SK-N-SH (cell line): ENCODE results near the gene PTBP1. TPM values are rescaled to one million over a fixed set of nuclear protein-coding genes. Genes with fewer than 3 reads are reported as not detected.

Source experiments
- CTCF ChIA-PET: fragments of 300-600, 350-600 bp; formaldehyde crosslinking; extraction: SDS; loops from one replicate; lab custom pipeline; 2021; lab: Yijun Ruan, JAX
- POLR2A ChIA-PET: fragments of 350-600 bp; sonication (Branson Sonifier 250); formaldehyde crosslinking; extraction: SDS; loops from one replicate; lab custom pipeline; 2020; ENCODE audit warnings: antibody characterized with exemption, inconsistent platforms; lab: Yijun Ruan, JAX
- DNase-seq: peaks from one replicate; pipeline ENCODE4 v3.0.0; 2012
- H2AFZ ChIP-seq: fragments of 200-600 bp; sonication (generic); 2 replicates; pipeline ENCODE4 v1.8.1; 2016; ENCODE audit warnings: antibody characterized with exemption, mild to moderate bottlenecking, low read depth
- H3F3A ChIP-seq: fragments of 200-600 bp; sonication (generic); replicated peaks from 2 replicates; pipeline ENCODE3; 2016; ENCODE audit warnings: antibody characterized with exemption, mild to moderate bottlenecking; ENCODE audit not compliant: insufficient read depth
- H3K27ac ChIP-seq, 2 experiments: fragments of 200-500 bp in 1 of 2; fragments of 200-600 bp in 1 of 2; sonication (Bioruptor generic) in 1 of 2; sonication (generic), shearing (Covaris generic) in 1 of 2; 2 replicates each; pipeline versions ENCODE4 v1.5.1 to v1.6.1; 2014 to 2016; ENCODE audit warnings: low read depth in 2 of 2, inconsistent platforms in 1 of 2, low read length in 1 of 2, mild to moderate bottlenecking in 1 of 2, mixed read lengths in 1 of 2
- H3K27me3 ChIP-seq: fragments of 200-600 bp; sonication (generic), shearing (Covaris generic); 2 replicates; pipeline ENCODE4 v1.6.1; 2016; ENCODE audit warnings: mixed run types; ENCODE audit not compliant: insufficient read depth
- H3K36me3 ChIP-seq, 2 experiments: fragments of 200-500 bp in 1 of 2; fragments of 200-600 bp in 1 of 2; sonication (Bioruptor generic) in 1 of 2; sonication (generic) in 1 of 2; replicated peaks in 1 of 2; 2 replicates each; pipeline versions ENCODE3 to v1.5.1; 2014 to 2016; ENCODE audit warnings: low read length in 1 of 2, mild to moderate bottlenecking in 1 of 2; ENCODE audit not compliant: insufficient read depth in 2 of 2, control insufficient read depth in 1 of 2
- H3K4me1 ChIP-seq, 2 experiments: fragments of 200-500 bp in 1 of 2; fragments of 200-600 bp in 1 of 2; sonication (Bioruptor generic) in 1 of 2; sonication (generic), shearing (Covaris generic) in 1 of 2; 2 replicates each; pipeline versions ENCODE4 v1.5.1 to v1.6.1; 2014 to 2016; ENCODE audit warnings: low read depth in 1 of 2, low read length in 1 of 2, mixed run types in 1 of 2; ENCODE audit not compliant: insufficient read depth in 2 of 2, control insufficient read depth in 1 of 2
- H3K4me2 ChIP-seq: fragments of 200-600 bp; sonication (generic), shearing (Covaris generic); 2 replicates; pipeline ENCODE4 v1.6.1; 2017; ENCODE audit warnings: mixed run types
- H3K4me3 ChIP-seq, 2 experiments: fragments of 200-500 bp in 1 of 2; fragments of 200-600 bp in 1 of 2; sonication (Bioruptor generic) in 1 of 2; sonication (generic), shearing (Covaris generic) in 1 of 2; 2 replicates each; pipeline versions ENCODE4 v1.5.1 to v1.8.1; 2014 to 2016; ENCODE audit warnings: low read depth in 2 of 2, inconsistent platforms in 1 of 2, low read length in 1 of 2, mild to moderate bottlenecking in 1 of 2, mixed read lengths in 1 of 2, moderate library complexity in 1 of 2
- H3K79me2 ChIP-seq: fragments of 200-600 bp; sonication (generic); 2 replicates; pipeline ENCODE4 v1.8.1; 2017; ENCODE audit warnings: mild to moderate bottlenecking; ENCODE audit not compliant: insufficient read depth
- H3K9ac ChIP-seq: fragments of 200-600 bp; sonication (generic); 2 replicates; pipeline ENCODE4 v1.6.1; 2017; ENCODE audit warnings: mixed run types
- H3K9me2 ChIP-seq: fragments of 200-600 bp; sonication (generic); 2 replicates; pipeline ENCODE4 v1.6.1; 2017; ENCODE audit warnings: mixed run types
- H3K9me3 ChIP-seq: fragments of 200-600 bp; sonication (generic); 2 replicates; pipeline ENCODE4 v1.6.1; 2017; ENCODE audit warnings: mixed run types, mild to moderate bottlenecking, moderate library complexity
- H4K20me1 ChIP-seq: fragments of 200-600 bp; sonication (generic); 2 replicates; pipeline ENCODE4 v1.6.1; 2017; ENCODE audit warnings: mild to moderate bottlenecking, mixed run types; ENCODE audit not compliant: insufficient read depth
- CHD2 ChIP-seq: fragments of 150-350 bp; IDR thresholded peaks from 2 replicates; pipeline ENCODE4 v1.6.1; 2018; ENCODE audit warnings: low read length; ENCODE audit not compliant: partially characterized antibody
- ELF1 ChIP-seq: IDR thresholded peaks from 2 replicates; pipeline ENCODE4 v1.4.0; 2012
- EZH2phosphoT487 ChIP-seq: fragments of 200-600 bp; sonication (generic); IDR thresholded peaks from 2 replicates; pipeline ENCODE4 v1.6.1; 2017; ENCODE audit warnings: low read depth, mixed run types, mild to moderate bottlenecking, antibody characterized with exemption, moderate library complexity, borderline replicate concordance
- FOXJ3 ChIP-seq: sonication (generic); formaldehyde crosslinking; IDR thresholded peaks from 2 replicates; pipeline ENCODE4 v1.5.1; 2020; ENCODE audit warnings: mild to moderate bottlenecking, missing genetic modification reagents
- GATA2 ChIP-seq: sonication (generic); formaldehyde crosslinking; IDR thresholded peaks from 2 replicates; pipeline ENCODE4 v1.5.0; 2020; ENCODE audit warnings: mild to moderate bottlenecking, missing genetic modification reagents
- JUND ChIP-seq: IDR thresholded peaks from 2 replicates; pipeline ENCODE4 v1.4.0; 2012
- MEF2A ChIP-seq: IDR thresholded peaks from 2 replicates; pipeline ENCODE4 v1.4.0; 2012; ENCODE audit warnings: low read depth, borderline replicate concordance
- MXI1 ChIP-seq: IDR thresholded peaks from 2 replicates; pipeline ENCODE4 v1.6.1; 2012; ENCODE audit warnings: mild to moderate bottlenecking, low read depth, low read length, improper control_type of control experiment
- NRF1 ChIP-seq: IDR thresholded peaks from 2 replicates; pipeline ENCODE4 v1.6.1; 2012; ENCODE audit warnings: low read depth, mild to moderate bottlenecking, low read length
- POLR2AphosphoS5 ChIP-seq: IDR thresholded peaks from 2 replicates; pipeline ENCODE4 v1.6.1; 2012; ENCODE audit warnings: low read depth, low read length
- RAD21 ChIP-seq: IDR thresholded peaks from 2 replicates; pipeline ENCODE4 v1.6.1; 2012; ENCODE audit warnings: mild to moderate bottlenecking, low read length
- RXRA ChIP-seq: IDR thresholded peaks from 2 replicates; pipeline ENCODE4 v1.4.0; 2012; ENCODE audit warnings: low read depth, mild to moderate bottlenecking, borderline replicate concordance
- SIN3A ChIP-seq: IDR thresholded peaks from 2 replicates; pipeline ENCODE4 v1.6.1; 2012; ENCODE audit warnings: low read depth, mild to moderate bottlenecking, low read length, moderate library complexity, borderline replicate concordance
- YY1 ChIP-seq: IDR thresholded peaks from 2 replicates; pipeline ENCODE4 v1.4.0; 2012; ENCODE audit warnings: low read depth, mild to moderate bottlenecking
- WGBS: methylation state at CpG from one replicate; pipeline ENCODE4 v1.1.6; 2017; ENCODE audit warnings: low lambda C conversion rate; 5-methylcytosine and 5-hydroxymethylcytosine counted together
- polyA plus RNA-seq, 3 experiments: library from polyadenylated mRNA; depleted of rRNA; stranded (reverse); fragments of >200 nt; gene quantifications; 2 replicates each; pipeline ENCODE4 v1.2.3, GENCODE V29; 2012
- TF ChIP-seq, protein P1 (sequence below): IDR thresholded peaks from 2 replicates; pipeline ENCODE4 v1.4.0; 2012; ENCODE audit warnings: low read depth, borderline replicate concordance
- TF ChIP-seq, protein P2 (sequence below): fragments of 150-350 bp; IDR thresholded peaks from 2 replicates; pipeline ENCODE4 v1.6.1; 2017; ENCODE audit warnings: antibody characterized with exemption, low read length, low read depth, borderline replicate concordance
- TF ChIP-seq, protein P3 (sequence below): IDR thresholded peaks from 2 replicates; pipeline ENCODE4; 2012
- TF ChIP-seq, protein P4 (sequence below): IDR thresholded peaks from 2 replicates; pipeline ENCODE4 v1.6.1; 2012; ENCODE audit warnings: mild to moderate bottlenecking, low read depth, low read length, moderate library complexity
- TF ChIP-seq, protein P5 (sequence below): IDR thresholded peaks from 2 replicates; pipeline ENCODE4 v1.4.0; 2012; ENCODE audit warnings: low read depth, borderline replicate concordance

PTBP1 gene
- polyA plus RNA-seq, 1 of the 3 experiments (the other 2 are of a cell fraction): 243 TPM

DNA sequence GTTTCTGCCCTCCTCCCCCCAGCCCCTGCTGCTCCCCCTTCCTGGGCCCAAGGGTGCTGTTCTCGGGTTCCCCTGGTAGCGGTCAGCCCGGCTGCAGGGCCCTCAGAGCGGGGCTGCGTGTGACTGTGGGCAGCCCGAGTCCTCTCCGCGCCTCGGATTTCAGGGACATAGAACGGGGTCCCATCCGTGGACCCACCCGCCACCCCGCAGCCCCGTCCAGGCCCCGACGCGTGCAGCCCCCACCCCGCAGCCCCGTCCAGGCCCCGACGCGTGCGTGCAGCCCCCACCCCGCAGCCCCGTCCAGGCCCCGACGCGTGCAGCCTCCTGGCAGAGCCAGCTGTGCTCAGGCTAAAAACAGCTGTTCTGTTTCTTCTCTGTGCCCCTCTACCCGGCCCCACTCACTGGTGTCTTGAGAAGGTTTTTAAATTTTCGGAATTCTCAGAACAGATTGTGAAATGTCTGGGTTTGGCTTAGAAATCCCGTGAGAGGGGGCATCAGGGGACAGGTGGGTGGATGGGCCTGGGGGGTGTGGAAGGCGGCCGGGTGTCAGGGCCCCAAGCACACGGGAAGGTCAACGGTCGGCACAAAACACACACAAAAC, 38.1 kb downstream of the PTBP1 start:
- H3K27ac ChIP-seq: no peak overlapping the region
- H3K36me3 ChIP-seq: no peaks in the 10 kb centered on the region
- CTCF ChIA-PET: no interaction called here
- no peaks in the 10 kb centered on the region for H3K4me1 ChIP-seq
- DNase-seq: peak; percentile 53
- POLR2A ChIA-PET: no interaction called here
- H3K9ac ChIP-seq: no peak overlapping the region
- no peak overlapping the region for H3K4me2 ChIP-seq
- H3K9me2 ChIP-seq: no peaks in the 10 kb centered on the region
- H3K4me3 ChIP-seq: no peak overlapping the region
- WGBS: 48% methylated on average over 32 of the region's 36 CpGs
- H2AFZ ChIP-seq: no peak overlapping the region
- H4K20me1 ChIP-seq: no peaks in the 10 kb centered on the region
- H3F3A ChIP-seq: peaks cover 5% of the 10 kb centered on the region
- no peak for TF ChIP-seq POLR2AphosphoS5
- no peak for TF ChIP-seq GATA2 (CRISPR knock-in tag)
- TF ChIP-seq, protein P1, sequence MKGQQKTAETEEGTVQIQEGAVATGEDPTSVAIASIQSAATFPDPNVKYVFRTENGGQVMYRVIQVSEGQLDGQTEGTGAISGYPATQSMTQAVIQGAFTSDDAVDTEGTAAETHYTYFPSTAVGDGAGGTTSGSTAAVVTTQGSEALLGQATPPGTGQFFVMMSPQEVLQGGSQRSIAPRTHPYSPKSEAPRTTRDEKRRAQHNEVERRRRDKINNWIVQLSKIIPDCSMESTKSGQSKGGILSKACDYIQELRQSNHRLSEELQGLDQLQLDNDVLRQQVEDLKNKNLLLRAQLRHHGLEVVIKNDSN: no peak
- TF ChIP-seq RXRA: no peak
- TF ChIP-seq, protein P2, sequence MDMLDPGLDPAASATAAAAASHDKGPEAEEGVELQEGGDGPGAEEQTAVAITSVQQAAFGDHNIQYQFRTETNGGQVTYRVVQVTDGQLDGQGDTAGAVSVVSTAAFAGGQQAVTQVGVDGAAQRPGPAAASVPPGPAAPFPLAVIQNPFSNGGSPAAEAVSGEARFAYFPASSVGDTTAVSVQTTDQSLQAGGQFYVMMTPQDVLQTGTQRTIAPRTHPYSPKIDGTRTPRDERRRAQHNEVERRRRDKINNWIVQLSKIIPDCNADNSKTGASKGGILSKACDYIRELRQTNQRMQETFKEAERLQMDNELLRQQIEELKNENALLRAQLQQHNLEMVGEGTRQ: no peak
- no peak for TF ChIP-seq CHD2
- TF ChIP-seq, protein P3, sequence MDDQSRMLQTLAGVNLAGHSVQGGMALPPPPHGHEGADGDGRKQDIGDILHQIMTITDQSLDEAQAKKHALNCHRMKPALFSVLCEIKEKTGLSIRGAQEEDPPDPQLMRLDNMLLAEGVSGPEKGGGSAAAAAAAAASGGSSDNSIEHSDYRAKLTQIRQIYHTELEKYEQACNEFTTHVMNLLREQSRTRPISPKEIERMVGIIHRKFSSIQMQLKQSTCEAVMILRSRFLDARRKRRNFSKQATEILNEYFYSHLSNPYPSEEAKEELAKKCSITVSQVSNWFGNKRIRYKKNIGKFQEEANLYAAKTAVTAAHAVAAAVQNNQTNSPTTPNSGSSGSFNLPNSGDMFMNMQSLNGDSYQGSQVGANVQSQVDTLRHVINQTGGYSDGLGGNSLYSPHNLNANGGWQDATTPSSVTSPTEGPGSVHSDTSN: no peak
- TF ChIP-seq JUND: no peak
- no peak for TF ChIP-seq EZH2phosphoT487
- no peak for TF ChIP-seq FOXJ3 (CRISPR knock-in tag)
- TF ChIP-seq, protein P4, sequence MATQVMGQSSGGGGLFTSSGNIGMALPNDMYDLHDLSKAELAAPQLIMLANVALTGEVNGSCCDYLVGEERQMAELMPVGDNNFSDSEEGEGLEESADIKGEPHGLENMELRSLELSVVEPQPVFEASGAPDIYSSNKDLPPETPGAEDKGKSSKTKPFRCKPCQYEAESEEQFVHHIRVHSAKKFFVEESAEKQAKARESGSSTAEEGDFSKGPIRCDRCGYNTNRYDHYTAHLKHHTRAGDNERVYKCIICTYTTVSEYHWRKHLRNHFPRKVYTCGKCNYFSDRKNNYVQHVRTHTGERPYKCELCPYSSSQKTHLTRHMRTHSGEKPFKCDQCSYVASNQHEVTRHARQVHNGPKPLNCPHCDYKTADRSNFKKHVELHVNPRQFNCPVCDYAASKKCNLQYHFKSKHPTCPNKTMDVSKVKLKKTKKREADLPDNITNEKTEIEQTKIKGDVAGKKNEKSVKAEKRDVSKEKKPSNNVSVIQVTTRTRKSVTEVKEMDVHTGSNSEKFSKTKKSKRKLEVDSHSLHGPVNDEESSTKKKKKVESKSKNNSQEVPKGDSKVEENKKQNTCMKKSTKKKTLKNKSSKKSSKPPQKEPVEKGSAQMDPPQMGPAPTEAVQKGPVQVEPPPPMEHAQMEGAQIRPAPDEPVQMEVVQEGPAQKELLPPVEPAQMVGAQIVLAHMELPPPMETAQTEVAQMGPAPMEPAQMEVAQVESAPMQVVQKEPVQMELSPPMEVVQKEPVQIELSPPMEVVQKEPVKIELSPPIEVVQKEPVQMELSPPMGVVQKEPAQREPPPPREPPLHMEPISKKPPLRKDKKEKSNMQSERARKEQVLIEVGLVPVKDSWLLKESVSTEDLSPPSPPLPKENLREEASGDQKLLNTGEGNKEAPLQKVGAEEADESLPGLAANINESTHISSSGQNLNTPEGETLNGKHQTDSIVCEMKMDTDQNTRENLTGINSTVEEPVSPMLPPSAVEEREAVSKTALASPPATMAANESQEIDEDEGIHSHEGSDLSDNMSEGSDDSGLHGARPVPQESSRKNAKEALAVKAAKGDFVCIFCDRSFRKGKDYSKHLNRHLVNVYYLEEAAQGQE: no peak
- no peak for TF ChIP-seq SIN3A
- no peak for TF ChIP-seq MEF2A
- TF ChIP-seq NRF1: no peak
- no peak for TF ChIP-seq RAD21
- no peak for TF ChIP-seq YY1
- TF ChIP-seq ELF1: no peak
- TF ChIP-seq, protein P5, sequence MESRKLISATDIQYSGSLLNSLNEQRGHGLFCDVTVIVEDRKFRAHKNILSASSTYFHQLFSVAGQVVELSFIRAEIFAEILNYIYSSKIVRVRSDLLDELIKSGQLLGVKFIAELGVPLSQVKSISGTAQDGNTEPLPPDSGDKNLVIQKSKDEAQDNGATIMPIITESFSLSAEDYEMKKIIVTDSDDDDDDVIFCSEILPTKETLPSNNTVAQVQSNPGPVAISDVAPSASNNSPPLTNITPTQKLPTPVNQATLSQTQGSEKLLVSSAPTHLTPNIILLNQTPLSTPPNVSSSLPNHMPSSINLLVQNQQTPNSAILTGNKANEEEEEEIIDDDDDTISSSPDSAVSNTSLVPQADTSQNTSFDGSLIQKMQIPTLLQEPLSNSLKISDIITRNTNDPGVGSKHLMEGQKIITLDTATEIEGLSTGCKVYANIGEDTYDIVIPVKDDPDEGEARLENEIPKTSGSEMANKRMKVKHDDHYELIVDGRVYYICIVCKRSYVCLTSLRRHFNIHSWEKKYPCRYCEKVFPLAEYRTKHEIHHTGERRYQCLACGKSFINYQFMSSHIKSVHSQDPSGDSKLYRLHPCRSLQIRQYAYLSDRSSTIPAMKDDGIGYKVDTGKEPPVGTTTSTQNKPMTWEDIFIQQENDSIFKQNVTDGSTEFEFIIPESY: no peak
- no peak for TF ChIP-seq MXI1
- H3K9me3 ChIP-seq: no peaks in the 10 kb centered on the region
- no peaks in the 10 kb centered on the region for H3K79me2 ChIP-seq
- peaks cover 72% of the 10 kb centered on the region for H3K27me3 ChIP-seq
